ENCODE results near the gene SHC3.

SHC3 gene

DNA sequence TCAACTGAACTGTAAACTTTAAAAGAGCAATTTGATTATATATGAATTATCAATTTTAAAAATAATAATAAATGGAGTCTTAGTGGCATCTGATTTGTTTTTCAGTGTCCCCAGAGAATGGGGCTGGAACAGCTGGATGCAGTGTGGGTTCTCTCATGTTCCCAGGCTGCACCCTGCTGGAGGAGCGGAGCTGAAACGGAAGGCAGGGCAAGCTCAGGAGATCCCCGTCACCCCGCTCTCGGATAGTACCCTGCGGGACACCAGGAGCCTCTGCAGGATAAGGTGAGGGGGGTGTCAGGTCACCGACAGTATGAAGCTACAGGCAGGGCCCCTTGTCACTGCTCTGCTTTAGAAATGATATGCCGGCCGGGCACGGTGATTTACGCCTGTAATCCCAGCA is 130.0 kb downstream of the SHC3 start:
- no peak for FAIRE-seq

DNA sequence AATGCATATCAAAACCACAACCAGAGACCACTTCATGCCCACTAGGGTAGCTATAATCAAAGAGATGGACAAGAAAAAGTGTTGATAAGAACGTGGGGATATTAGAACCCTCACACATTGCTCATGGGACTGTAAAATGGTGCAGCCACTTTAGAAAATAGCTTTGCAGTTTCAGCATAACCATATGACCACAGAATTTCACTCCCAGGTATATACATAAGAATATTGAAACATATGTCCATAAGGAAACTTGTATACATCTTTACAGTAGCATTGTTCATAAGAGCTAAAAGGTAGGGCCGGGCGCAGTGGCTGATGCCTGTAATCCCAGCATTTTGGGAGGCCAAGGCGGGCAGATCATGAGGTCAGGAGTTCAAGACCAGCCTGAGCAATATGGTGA is 131.0 kb downstream of the SHC3 start:
- no peak for FAIRE-seq

DNA sequence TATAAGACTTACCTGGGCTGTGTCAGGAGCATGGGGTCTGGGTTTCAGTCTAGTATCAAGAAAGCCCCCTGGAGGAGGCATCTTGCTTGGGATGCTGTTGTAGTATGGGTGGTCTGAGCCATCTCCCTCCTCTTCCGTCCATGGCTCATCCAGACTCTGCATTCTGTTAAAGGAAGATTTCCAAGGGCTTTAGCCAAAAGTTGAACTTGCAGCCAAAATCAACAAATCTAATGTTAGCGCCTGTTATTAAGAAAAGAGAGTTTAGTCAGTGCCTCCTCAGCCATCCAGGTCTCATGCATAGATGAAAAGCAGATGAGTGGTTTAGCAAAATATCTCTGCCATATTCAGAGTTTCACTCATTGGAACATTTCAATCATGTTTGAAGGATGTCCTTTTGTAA is 131.8 kb downstream of the SHC3 start:
- no peak for FAIRE-seq

DNA sequence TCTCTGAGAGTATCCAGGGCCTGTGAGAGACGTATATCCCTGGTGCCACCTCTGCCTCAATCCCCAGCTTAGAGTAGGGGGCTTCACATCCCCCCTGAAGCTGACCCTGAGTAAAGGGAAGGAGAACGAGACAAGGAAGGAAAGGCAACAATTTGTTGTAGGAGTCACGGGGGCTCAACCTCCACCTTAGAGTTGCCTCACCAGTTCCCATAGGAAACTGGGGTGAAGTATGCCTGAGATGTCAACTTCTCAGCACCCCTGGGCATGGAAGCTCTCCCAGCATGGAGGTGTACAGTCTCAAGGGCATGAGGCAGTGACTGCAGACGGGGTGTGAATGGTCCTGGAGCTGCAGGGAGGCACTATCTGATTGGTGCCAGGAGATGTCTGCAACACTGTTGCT is 133.7 kb downstream of the SHC3 start:
- FAIRE-seq = no peak

DNA sequence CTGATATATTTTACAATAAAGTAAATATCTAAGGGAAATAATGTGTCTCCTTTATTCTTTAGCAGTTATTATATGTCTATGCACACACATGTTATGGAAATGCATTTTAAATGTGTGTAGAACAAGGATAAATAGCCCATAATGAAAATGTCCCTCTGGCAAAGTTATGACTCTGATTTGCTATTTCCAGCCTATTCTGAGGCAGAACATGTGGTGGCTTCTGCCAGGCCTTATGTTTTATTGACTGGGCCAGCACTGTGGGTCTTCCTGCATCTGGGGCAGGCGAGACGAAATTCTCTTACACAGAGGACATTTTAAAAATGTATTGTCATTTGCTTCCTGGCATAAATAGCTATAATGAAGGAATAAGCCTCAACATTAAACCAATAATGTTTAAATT is 134.5 kb downstream of the SHC3 start:
- no peak for FAIRE-seq

DNA sequence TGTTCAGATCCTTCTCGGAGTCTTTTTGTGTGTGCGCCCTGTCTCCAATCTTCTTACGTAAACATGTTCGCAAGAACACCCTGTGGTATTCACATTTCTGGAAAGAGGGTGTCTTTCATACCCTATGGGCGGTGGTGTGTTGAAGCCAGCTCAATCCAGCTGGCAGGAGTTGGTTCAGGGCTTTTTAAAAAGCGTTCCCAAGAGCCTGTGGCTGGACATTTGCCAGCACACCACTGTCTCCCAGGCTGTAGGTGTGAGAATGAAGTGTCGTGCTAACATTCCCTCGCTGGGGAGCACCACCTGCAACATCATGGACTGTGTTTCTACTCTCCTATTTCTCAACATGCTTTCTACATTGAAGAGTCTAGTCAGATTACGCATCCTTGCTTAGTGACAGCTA is 135.6 kb downstream of the SHC3 start:
- no peak for FAIRE-seq

DNA sequence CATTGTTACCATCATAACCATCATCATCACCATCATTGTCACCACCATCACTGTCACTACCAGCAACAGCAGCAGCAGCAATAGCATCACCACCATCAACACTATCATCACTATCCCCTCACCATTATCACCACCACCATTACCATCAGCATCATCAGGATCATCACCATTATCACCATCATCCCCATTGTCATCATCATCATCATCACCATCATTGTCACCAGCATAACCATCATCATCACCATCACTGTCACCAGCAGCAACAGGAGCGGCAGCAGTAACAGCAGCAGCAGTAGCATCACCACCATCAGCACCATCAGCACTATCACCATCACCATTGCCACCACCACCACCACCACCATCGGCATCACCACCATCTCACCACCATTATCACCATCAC is 139.0 kb downstream of the SHC3 start:
- FAIRE-seq = no peak

DNA sequence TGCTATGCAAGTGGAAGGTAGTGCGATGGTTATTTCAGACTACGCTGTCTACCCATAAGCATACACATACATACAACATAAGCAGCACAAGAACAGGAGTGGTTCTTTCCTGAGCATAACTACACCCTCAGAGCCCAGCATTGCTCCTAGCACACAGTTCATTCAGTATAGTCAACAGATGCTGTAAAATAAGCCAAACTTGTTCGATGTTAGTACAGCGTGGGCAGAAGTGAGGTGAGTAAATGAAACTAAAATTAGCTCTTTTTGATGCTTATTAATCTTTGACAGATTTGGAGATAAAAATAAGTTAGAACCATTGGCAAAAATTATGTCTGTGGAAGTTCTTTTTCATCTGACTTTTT is 139.5 kb downstream of the SHC3 start:
- FAIRE-seq = no peak

DNA sequence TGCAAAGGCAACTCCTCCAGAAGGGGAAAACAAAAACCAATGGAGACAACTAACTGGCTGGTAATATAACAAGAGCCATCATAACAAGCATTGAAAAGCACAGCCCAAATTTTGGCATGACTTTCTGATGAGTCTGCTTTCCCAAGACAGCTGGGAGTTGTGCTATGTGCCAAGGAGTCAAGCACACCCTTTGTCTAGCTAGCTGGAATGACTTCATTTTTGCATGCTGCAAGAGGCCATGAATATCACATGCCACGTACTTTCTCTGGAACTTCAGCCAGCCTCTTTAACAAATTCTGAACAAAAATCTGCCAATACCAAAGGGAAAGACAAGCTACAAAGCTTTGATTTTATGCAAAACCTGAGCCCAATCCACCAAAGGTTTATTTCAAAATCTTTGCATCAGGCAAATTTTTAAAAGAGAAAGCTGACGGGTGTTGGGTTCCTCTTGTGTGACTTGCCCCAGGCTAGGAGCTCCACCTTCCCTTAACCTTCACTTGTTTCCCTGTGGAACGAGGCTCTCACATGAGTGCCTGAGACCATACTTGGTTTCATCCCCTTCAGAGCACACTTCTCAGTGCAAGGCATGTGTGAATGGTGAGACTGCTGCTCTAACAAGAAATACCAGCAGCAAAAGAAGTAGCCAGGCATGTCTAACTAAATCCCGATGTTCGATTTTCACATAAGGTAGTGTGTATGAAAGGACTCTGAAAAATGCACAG is 140.1 kb downstream of the SHC3 start:
- no peak for FAIRE-seq

DNA sequence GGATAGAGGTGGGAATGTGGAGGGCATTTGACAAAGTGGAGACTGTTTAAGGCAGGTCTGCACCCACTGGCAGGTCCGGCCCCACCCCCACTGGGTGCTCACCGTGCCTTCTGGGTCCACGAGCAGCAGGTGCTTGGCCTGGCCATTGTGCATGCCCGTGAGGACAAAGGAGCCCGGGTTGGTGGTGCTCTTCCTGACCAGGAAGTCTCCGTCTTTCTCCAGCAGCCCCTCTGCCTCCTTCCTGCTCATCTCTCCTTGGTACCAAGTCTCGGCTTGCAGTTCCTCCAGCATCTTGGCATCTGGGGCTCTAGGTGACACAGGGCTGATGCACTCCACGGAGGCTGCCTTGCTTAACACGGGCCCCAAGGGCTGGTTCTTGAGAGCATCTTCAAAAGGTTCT is 140.7 kb downstream of the SHC3 start:
- FAIRE-seq = no peak

DNA sequence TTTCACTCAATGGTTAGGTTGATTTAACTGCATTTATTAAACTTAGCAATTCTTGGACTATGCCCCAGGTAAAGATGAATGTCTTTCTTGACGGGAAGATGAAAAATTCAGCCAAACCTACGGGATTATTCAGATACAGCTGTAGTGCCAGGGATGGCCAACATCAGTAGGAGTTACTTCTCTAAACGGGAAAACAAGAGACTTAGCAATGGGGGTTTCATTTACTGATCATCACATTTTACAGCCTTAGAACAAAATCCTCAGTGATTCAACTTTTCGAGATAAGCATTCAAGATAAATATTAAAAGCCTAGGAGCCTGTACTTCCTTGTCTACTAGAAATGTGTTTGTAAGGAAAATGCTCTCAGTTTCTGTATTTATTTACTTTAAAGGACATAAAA is 141.3 kb downstream of the SHC3 start:
- FAIRE-seq = no peak

DNA sequence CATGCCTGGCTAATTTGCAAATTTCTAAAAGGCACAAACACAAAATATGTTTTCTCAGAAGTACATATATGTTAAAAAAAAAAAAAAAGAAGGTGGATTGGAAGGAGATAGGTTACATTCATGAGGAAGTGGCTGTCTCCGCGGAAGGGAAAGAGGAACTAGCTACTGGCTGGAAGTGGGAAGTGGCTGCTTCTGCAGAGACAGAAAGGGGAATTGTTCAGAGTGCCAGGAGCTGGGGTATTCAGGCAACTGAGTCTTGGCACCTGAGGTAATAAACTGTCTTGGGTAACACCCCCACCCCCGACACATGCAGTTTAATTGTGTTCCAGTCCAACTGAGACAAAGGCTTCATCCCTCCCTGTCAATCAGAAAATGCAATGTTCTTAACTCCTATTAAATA is 141.7 kb downstream of the SHC3 start:
- no peak for FAIRE-seq

DNA sequence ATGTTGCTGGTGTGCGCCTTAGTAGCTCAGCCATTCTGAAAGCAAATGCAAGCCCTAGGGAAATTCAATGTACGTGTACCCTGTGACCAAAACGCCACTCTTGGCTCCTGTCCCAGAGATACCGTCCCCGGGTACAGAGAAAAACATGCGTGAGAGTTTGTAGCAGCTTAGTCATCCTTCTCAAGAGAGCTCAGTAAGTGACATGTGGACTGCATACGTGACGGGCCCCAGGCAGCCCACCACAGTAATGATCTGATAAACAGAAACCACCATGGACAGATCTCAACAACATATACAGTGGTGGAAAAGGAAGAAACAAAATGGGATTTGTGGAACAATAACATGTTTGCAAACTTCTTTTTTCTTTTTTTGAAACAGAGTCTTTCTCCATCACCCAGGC is 142.2 kb downstream of the SHC3 start:
- no peak for FAIRE-seq

DNA sequence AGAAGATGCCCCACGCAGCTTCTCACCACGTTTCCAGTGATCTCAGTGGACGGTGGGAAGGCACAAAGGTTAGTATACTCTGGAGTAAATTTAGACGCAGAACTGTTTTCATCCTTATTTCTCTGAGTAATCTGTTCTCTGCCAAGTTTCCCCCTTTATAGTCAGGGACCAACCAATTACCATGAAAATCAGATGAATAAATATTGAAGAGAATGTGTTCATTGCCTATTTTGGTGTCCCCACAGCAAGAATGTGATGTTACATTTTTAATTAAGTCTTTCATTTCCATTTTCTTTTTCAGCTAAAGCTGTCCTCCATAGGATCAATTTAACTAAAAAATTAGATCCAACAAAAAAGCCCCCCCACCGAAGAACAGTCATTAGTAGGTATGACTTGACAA is 146.0 kb downstream of the SHC3 start:
- no peak for FAIRE-seq

DNA sequence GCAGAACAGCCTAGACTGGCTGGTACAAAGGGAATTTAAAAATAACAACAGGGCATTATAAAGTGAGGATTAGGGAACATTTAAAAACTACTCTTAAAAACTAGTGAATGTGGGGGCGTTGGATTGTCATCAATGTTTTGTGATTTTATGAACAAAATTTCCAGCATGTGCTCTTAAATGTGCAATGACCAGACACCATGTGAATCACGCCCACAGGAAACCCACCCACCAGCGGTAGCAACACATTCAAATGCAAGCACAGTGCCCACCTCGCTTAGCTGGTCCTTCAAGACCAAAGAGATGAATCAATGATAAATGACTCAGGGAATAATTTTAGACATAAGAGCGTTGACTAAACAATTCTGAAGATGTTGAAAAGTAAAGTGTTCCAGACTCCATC is 146.4 kb downstream of the SHC3 start:
- FAIRE-seq = no peak

DNA sequence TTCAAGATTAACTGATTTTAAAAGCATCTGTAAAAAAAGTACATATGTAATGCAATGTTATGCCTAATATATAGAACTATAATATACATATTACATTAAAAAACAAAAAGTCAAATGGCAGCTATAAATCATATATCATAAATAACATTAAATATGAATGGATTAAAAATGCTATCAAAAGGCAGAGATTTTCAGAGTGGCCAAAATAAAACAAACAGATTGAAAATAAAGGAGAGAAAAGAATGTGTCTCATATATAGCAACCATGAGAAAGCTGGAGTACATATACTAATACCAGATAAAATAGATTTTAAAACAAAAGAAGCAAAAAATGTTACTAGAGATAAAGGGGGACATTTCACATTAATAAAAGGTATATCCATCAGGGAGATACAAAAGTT is 148.8 kb downstream of the SHC3 start:
- FAIRE-seq = no peak

DNA sequence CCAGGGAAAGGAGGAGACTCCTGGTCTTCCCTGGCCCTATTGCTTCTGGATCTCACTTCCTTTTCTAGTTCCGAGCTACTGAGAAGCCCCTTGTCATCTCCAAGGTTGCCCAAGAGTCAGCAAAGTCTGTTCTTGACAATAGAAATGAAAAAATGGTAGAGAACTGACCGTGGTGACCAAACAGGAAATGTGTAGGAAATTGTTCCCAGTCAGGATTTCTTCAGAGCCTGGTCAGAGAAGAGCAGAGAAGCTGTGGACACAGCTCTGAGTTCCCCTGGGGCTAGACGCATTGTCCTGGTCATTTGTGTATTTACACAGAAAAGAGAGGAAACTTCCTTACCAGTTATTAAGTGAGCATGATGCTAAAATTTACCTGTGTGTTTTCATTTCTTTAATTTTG is 151.7 kb downstream of the SHC3 start:
- FAIRE-seq = no peak

DNA sequence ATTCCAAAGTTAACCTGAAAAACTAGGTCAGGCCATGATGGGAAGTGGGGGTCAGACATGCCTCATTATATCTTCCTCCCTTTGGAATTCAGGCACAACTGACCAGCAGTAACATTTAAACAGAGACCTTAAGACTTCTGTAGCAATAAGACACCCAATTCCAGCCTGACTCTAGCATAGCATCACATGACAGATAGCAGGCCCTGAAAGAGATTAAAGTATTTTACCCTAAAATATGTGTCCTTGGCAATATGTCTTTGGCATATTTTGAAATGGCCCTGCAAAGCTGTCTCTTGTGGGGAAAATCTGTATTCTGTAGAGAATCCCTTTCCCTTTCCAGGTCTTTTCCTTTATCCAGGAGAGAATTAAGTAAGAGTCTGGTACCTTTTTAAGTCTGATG is 153.1 kb downstream of the SHC3 start:
- FAIRE-seq = no peak

DNA sequence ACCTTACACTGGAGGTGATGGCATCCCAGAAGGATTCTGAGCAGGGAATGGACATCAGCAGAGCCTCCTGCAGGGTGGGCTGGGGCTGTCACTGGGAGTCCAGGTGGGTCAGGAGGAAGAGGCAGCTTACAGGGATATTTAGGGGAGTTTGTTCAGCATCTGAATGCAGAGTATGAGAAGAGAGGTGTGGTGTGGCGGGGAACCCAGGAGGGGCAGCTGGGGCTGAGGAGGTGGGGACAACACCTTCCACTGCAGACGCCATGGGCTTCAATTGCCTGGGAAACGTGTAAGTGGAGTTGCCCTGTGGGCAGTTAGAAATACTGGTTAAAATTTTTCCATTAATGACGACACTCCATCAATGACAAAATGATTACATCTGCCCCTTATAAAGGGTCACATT is 153.9 kb downstream of the SHC3 start:
- FAIRE-seq = no peak

DNA sequence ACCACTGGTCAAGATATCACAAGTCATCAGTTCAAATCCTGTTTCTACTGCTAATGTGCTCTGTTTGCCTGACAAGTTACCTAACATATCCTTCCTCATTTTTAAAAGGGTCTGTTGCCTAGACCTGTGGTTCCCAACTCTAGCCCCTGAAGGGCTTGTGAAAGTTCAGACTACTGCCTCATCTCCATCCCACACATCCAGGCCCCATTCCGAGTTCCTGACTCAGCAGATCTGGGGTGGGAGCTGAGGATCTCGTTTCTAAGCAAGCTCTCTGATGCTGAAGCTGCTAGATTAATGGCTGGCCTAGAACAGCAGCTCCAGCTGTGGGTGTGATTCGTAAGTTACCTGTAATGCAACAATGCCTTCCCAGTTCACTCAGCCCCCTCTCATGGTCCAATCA is 154.9 kb downstream of the SHC3 start:
- FAIRE-seq = no peak

DNA sequence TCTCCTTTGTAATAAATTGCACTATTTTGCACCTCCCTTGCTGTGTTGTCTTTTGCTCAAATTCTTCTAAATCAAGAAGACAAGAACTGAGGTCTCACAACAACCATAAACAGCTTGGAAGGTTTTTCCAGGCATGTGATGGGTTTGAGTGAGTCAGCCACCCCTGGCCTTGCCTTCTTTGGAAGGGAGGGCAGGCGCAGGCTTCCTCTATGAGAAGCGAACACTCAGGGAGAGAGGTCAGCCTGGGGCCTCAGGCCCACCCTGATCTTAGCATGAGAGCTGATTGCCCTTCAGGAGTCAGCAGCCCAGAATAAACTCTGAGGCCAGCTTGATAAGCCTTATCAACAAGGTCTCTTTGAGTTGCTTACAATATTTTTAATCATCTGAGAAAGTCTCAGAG is 155.7 kb downstream of the SHC3 start:
- no peak for FAIRE-seq

DNA sequence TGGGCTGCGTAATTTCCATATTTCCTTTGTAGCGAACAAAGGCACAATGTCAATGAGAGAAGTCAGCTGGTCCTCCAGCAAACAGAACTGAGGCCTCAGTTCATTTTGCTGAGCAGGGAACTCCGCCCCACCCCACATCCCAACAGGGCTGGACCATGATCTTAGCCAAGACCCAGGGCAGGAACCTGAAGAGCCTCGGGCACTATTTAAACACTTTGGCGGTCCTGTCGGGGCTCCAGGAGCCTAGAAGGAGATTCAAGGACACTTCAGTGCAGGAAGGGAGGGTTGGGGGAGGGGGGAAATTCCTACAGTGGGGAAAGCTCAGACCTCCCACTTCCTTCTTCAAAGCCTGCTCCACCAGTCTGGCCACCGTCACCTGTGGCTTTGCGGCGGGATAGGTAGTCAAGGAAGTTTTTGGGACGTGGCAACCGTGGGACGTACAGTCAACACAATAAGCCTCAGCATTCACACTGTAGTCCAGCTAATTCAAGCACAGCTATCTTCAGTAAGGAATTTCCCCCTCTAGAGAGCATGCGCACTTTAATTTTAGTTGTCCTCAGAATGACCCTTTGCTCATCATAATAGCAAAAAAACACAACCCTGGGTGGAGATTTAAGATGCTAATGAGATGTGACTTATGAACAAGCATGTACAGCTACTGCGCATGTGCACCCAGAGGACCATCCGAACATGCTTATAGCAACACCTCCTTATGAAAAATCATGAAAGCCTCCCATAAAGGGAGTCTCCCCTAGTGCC is 156.4 kb downstream of the SHC3 start:
- no peak for FAIRE-seq

DNA sequence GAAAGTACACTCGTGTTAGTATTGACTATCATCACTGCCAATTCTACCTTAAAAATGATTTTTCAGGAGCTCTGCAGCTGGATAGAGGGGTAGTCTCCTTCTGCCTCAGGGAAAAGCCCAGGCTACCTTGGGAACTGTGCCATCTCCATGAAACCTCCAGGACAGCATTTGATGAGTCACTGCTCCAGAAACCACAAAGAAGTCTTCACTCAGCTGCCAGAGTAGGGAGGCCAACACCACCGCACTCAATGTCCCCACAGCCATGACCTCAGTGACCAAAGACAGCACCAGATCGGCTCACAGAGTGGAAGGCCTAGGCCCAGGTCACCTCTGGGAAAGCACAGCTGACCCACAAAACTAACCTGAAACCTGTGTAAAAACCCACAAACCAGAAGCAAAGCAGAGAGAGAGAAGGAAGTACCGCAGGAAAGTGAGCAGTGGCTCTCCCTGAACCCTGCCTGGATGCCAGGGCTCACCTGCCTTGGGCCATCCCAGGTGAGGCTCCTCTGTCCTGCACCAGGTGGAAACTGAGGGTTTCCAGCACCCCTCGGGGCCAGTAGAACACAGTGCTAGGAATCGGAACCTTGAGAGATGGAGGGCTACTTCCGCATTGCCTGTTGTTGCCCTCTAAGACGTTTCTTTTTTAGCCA is 157.3 kb downstream of the SHC3 start:
- no peak for FAIRE-seq

DNA sequence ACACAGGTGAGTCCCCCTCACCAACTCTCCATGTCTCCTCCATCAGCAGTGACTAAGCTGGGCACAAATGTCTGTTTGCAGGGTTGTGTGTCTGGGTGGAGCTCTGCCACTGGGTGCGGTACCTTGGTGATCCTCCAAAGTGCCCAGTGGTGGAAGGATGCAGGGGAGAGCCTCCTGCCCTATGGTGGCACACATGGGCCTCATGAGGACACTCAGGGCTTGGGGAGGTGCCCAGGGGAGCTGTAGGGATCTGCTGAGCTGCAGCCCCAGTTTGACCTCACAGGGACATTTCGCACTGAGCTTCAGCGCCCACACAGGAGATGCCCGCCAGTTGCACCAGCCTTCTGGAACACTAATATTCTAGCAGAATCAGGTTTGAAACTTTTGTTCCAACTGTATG is 157.9 kb downstream of the SHC3 start:
- FAIRE-seq = no peak

DNA sequence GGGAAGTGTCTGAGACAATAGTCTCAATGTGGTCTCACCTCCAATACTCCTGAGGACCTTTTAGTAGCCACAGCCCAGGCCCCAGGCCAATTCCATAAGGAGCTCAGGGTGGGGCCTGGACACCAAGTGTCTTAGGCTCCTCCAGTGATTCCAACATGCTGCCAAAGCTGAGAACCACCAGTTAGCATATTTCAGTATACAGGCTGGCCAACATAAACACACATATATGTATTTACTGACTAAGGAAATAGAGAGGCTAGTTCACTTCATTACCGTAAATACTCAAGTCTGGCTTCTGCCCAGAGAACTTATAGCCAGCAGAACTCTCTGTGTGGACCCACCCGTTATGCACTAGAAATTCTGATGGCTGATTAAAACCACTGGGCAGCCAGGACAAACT is 163.3 kb downstream of the SHC3 start:
- no peak for FAIRE-seq
